NCI-H2196 treated with DMSO at 0.1 percent for 48 hours (cell line): Measurements from ENCODE around the gene CASTOR2.
A peak's percentile ranks its signal among the peaks of the same experiment; 100 is the strongest.
"Not testable (repeated sequence)": the region's sequence is repeated elsewhere in the genome, so short reads cannot be mapped to it uniquely, and the experiment has no call there.

Experiments
- DNase-seq: peaks from one replicate; lab custom pipeline; 2025; ENCODE audit not compliant: unreplicated experiment; lab: John Stamatoyannopoulos, UW

Gene CASTOR2

DNA sequence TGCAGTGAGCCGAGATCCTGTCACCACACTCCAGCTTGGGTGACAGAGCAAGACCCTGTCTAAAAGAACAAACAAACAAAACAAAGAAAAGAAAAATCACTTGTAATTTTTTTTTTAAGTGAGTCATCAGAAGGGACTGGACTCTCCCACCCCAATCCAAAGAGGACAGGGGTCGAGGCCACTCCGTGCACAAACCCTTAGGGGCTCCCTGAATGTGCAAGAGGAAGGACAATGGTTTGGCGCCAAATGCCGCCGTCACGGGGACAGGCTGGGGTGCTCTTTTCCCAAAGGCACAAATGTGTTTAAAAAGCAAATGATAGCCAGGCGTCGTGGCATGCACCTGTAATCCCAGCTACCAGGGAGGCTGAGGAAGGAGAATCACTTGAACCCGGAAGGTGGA is 85.3 kb downstream of the CASTOR2 start:
- DNase-seq, result no peak

DNA sequence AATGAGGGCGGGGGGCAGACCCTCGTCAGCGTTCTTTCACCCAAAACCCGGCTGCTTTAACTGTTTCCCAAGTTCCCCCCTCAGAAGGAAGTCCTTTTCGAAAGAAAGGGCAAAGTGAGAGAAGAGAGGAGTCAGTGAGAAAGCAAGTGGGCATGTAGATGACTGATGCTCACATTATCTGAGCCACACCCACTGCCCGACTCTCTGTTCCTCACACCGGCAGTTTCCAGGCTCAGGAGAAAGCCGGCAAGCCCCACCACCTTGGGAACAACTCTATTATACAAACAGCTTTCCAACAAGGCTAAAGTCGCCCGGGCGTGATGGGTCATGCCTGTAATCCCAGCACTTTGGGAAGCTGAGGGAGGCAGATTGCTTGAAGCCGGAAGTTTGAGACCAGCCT is 86.0 kb downstream of the CASTOR2 start:
- no peak for DNase-seq

DNA sequence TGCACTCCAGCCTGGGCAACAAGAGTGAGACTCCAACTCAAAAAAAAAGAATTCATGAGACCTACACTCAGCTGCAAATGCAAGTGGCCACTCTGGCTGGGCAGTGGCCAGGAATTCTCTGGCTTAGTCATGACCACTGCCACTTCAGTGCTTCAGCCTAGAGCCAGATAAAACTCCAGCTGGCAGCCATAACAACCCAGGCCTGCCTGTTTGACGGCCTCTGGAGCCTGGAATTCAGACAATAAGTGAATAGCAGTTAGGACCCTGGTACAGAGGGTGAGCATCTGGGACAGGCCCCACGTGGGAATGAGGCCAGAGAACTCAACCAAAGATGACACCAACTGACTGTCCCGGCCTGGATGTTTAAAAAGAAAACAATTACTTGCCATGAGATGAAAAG is 90.2 kb downstream of the CASTOR2 start:
- peak; percentile 9 for DNase-seq

DNA sequence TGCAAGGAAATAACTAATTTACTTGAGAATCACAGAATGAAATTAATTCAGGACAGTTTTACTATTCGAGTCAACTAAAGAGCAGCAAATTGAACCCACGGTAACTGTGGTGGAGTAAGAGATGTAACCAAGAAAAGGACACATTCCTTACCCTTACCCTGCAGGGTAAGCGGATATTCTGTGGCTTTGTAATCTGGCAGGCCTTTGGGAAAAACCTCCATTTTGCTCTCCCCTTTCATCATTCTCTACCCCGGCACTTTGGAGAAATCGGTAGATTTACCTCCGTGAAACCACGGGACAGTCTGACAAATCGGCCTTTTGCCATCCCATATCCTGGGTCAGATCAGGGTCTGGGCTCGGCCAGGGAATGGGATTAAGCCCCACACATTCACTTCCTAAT is 90.7 kb downstream of the CASTOR2 start:
- no peak for DNase-seq

- DNase-seq, result no peak
These were observed 91.6 kb downstream of the CASTOR2 start for GRCh38 chr7:75055830-75056772.

- DNase-seq, result no peak
These were observed 93.9 kb downstream of the CASTOR2 start for GRCh38 chr7:75058406-75058805.

- DNase-seq, result no peak
These were observed 99.8 kb downstream of the CASTOR2 start for GRCh38 chr7:75064291-75064690.

DNA sequence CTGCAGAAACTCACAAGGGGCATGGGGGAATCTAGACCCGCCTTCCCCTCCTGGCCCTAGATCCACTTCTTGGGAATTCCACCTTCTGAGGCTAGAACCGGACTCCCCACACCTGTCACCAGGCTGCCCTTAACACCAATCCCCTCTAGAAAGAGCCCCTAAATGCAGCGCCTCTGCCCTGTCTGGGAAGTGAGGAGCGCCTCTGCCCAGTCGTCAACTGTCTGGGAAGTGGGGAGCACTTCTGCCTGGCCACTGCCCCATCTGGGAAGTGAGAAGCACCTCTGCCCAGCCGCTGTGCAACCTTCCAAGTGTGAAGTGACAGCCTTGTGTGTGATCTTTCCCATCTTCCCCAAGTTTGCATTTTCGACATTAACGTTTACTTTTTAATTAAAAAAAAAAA is 100.3 kb downstream of the CASTOR2 start:
- DNase-seq, result no peak

- DNase-seq, result no peak
These were observed 102.0 kb downstream of the CASTOR2 start for GRCh38 chr7:75066521-75066920.

DNA sequence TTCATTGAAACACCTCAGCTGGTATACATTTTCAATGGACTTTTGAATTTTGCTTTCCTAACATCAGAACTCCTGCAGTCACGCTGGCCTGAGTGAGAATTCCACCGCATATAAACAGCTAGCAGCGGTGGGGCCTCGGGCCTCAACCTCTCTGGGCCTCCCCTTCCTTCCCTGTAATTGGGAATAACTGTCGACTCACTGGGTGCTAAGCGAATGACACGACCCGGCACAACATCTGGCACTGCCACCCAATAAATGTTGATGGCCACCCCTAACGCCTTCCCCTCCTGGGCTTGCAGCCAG is 108.4 kb downstream of the CASTOR2 start:
- no peak for DNase-seq

- DNase-seq, result not testable (repeated sequence)
These were observed 109.7 kb downstream of the CASTOR2 start for GRCh38 chr7:75074262-75074641.
